ENCODE data around the gene SDK1. TPM values are rescaled to one million over a fixed set of nuclear protein-coding genes. Genes with fewer than 3 reads are reported as not detected.
"Not testable (repeated sequence)": the region's sequence is repeated elsewhere in the genome, so short reads cannot be mapped to it uniquely, and the experiment has no call there.

The SDK1 gene
- total RNA-seq, 1 donor from 2014 or later, result 5.4 TPM

- Mint-ChIP-seq H3K27me3 (ENCODE audit: unreplicated experiment) (no peaks in the 10 kb centered on the region), H3K4me1 (ENCODE audit: unreplicated experiment) (no peaks in the 10 kb centered on the region), H3K9me3 (ENCODE audit: unreplicated experiment) (no peaks in the 10 kb centered on the region), H3K36me3 (ENCODE audit: unreplicated experiment) (no peaks in the 10 kb centered on the region), H3K4me3 (ENCODE audit: unreplicated experiment) (no peak overlapping the region), H3K27ac (ENCODE audit: unreplicated experiment) (no peak overlapping the region)
- no peak for DNase-seq (ENCODE audit: extremely low spot score, unreplicated experiment)
- no peak for TF ChIP-seq CTCF (IDR thresholded peaks at IDR 0.05)
Observed at GRCh38 chr7:4260867-4261600, 960.0 kb downstream of the SDK1 start.

DNA sequence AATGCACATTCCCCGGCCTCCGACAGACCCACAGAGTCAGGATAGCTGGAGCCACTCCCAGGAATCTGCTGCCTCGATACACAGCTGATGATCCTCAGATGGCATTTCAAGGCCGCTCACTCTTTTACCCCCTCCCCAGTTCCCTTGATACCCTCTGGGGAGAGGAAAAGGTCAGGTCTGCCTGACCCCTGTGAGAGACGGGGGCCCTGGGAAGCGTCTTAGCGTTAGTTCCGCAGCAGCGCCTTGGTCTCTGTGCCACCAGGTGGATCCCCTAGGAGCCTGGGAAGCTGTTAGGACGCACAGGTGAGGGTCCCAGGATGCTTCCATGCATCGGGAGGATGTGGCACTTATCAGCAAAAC is 960.5 kb downstream of the SDK1 start:
- Mint-ChIP-seq H3K36me3 (ENCODE audit: unreplicated experiment) (no peaks in the 10 kb centered on the region), H3K27ac (ENCODE audit: unreplicated experiment) (no peak overlapping the region), H3K4me1 (ENCODE audit: unreplicated experiment) (no peaks in the 10 kb centered on the region), H3K4me3 (ENCODE audit: unreplicated experiment) (no peak overlapping the region), H3K27me3 (ENCODE audit: unreplicated experiment) (no peaks in the 10 kb centered on the region), H3K9me3 (ENCODE audit: unreplicated experiment) (no peaks in the 10 kb centered on the region)
- TF ChIP-seq CTCF (IDR thresholded peaks at IDR 0.05), result no peak
- DNase-seq (ENCODE audit: extremely low spot score, unreplicated experiment), result no peak

DNA sequence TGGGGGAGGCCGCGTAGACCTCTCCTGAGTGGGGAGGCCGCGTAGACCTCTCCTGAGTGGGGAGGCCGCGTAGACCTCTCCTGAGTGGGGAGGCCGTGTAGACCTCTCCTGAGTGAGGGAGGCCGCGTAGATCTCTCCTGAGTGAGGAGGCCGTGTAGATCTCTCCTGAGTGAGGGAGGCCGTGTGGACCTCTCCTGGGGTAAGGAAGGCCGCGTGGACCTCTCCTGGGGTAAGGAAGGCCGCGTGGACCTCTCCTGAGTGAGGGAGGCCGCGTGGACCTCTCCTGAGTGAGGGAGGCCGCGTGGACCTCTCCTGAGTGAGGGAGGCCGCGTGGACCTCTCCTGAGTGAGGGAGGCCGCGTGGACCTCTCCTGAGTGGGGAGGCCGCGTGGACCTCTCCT is 963.2 kb downstream of the SDK1 start:
- H3K27me3 Mint-ChIP-seq (ENCODE audit: unreplicated experiment); H3K36me3 Mint-ChIP-seq (ENCODE audit: unreplicated experiment); H3K4me3 Mint-ChIP-seq (ENCODE audit: unreplicated experiment); H3K9me3 Mint-ChIP-seq (ENCODE audit: unreplicated experiment); H3K27ac Mint-ChIP-seq (ENCODE audit: unreplicated experiment); H3K4me1 Mint-ChIP-seq (ENCODE audit: unreplicated experiment): not testable (repeated sequence)
- peak; percentile 64 for DNase-seq (ENCODE audit: extremely low spot score, unreplicated experiment)

DNA sequence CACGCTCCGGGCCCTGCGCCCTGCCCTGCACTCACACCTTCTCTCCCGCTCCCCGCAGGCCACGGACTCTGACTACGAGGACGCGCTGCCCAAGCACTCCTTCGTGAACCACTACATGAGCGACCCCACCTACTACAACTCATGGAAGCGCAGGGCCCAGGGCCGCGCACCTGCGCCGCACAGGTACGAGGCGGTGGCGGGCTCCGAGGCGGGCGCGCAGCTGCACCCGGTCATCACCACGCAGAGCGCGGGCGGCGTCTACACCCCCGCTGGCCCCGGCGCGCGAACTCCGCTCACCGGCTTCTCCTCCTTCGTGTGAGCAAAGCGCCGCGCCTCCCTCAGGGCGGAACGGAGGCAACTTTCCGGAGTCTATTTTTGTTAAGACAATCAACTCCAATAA is 964.0 kb downstream of the SDK1 start:
- H3K4me1 Mint-ChIP-seq (ENCODE audit: unreplicated experiment), result no peaks in the 10 kb centered on the region
- H3K4me3 Mint-ChIP-seq (ENCODE audit: unreplicated experiment), result no peak overlapping the region
- H3K27ac Mint-ChIP-seq (ENCODE audit: unreplicated experiment), result no peak overlapping the region
- DNase-seq (ENCODE audit: extremely low spot score, unreplicated experiment), result peak; percentile 83
- H3K36me3 Mint-ChIP-seq (ENCODE audit: unreplicated experiment), result no peaks in the 10 kb centered on the region
- no peak for TF ChIP-seq CTCF (IDR thresholded peaks at IDR 0.05)
- H3K27me3 Mint-ChIP-seq (ENCODE audit: unreplicated experiment), result no peaks in the 10 kb centered on the region
- H3K9me3 Mint-ChIP-seq (ENCODE audit: unreplicated experiment), result no peaks in the 10 kb centered on the region

GRCh38 chr7:4265676-4266075 is 964.6 kb downstream of the SDK1 start:
- H3K36me3 Mint-ChIP-seq (ENCODE audit: unreplicated experiment), result no peaks in the 10 kb centered on the region
- TF ChIP-seq CTCF (IDR thresholded peaks at IDR 0.05), result no peak
- DNase-seq (ENCODE audit: extremely low spot score, unreplicated experiment), result peak; percentile 75
- H3K27me3 Mint-ChIP-seq (ENCODE audit: unreplicated experiment), result no peaks in the 10 kb centered on the region
- no peaks in the 10 kb centered on the region for H3K9me3 Mint-ChIP-seq (ENCODE audit: unreplicated experiment)
- H3K27ac Mint-ChIP-seq (ENCODE audit: unreplicated experiment), result no peak overlapping the region
- H3K4me3 Mint-ChIP-seq (ENCODE audit: unreplicated experiment), result no peak overlapping the region
- H3K4me1 Mint-ChIP-seq (ENCODE audit: unreplicated experiment), result no peaks in the 10 kb centered on the region

All from osteocyte (in vitro differentiated cells).